IPS DF 6.9 (cell line): ENCODE measurements around the gene TP53I11.

ENCODE experiments used
- DNase-seq: peaks from one replicate; pipeline ENCODE4 v3.0.0-alpha.2; 2013; ENCODE audit warnings: low read depth, low spot score
- H3K27ac ChIP-seq: one replicate; pipeline ENCODE4 v1.5.1; 2013; ENCODE audit warnings: low read length, control low read depth
- H3K27me3 ChIP-seq: 2 replicates; pipeline ENCODE4 v1.6.1; 2013; ENCODE audit warnings: mild to moderate bottlenecking, low read length; ENCODE audit not compliant: control insufficient read depth, insufficient read depth
- H3K36me3 ChIP-seq: 2 replicates; pipeline ENCODE4 v1.6.1; 2013; ENCODE audit warnings: low read length; ENCODE audit not compliant: control insufficient read depth, insufficient read depth
- H3K4me1 ChIP-seq: 2 replicates; pipeline ENCODE4 v1.6.1; 2013; ENCODE audit warnings: low read length; ENCODE audit not compliant: control insufficient read depth, insufficient read depth
- H3K4me3 ChIP-seq: 2 replicates; pipeline ENCODE4 v1.5.1; 2013; ENCODE audit warnings: mild to moderate bottlenecking, low read length
- H3K9me3 ChIP-seq: 2 replicates; pipeline ENCODE4 v1.6.1; 2013; ENCODE audit warnings: low read length, inconsistent platforms; ENCODE audit not compliant: control insufficient read depth, insufficient read depth
- WGBS: extraction: QIAGEN DNeasy Blood & Tissue Kit; methylation state at CpG from one replicate; pipeline ENCODE4 v1.1.7; 2013; ENCODE audit warnings: mixed read lengths, missing lambda C conversion rate; ENCODE audit not compliant: insufficient read length, insufficient coverage; 5-methylcytosine and 5-hydroxymethylcytosine counted together

TP53I11 gene

GRCh38 chr11:44939673-44940395 is 10.8 kb downstream of the TP53I11 start:
- H3K27me3 ChIP-seq: no peaks in the 10 kb centered on the region
- no peaks in the 10 kb centered on the region for H3K9me3 ChIP-seq
- peaks cover 6% of the 10 kb centered on the region; the same call in 1 of the 2 replicates for H3K36me3 ChIP-seq
- WGBS: no CpG with 5 or more reads among the region's 22 CpGs
- H3K4me1 ChIP-seq: peaks cover 14% of the 10 kb centered on the region
- no peak for DNase-seq
- H3K27ac ChIP-seq: no peak overlapping the region
- no peak overlapping the region for H3K4me3 ChIP-seq

- no peaks in the 10 kb centered on the region for H3K9me3 ChIP-seq
- no CpG with 5 or more reads among the region's 19 CpGs for WGBS
- no peak overlapping the region for H3K4me3 ChIP-seq
- H3K36me3 ChIP-seq: peaks cover 6% of the 10 kb centered on the region; the same call in 1 of the 2 replicates
- peaks cover 8% of the 10 kb centered on the region for H3K4me1 ChIP-seq
- H3K27ac ChIP-seq: no peak overlapping the region
- no peak for DNase-seq
- H3K27me3 ChIP-seq: no peaks in the 10 kb centered on the region
Observed at GRCh38 chr11:44938066-44938691, 12.5 kb downstream of the TP53I11 start.

- no peaks in the 10 kb centered on the region for H3K27me3 ChIP-seq
- H3K9me3 ChIP-seq: no peaks in the 10 kb centered on the region
- H3K4me1 ChIP-seq: peaks cover 8% of the 10 kb centered on the region; the same call in 1 of the 2 replicates
- no peak for DNase-seq
- no peak overlapping the region for H3K4me3 ChIP-seq
- no CpG with 5 or more reads among the region's 12 CpGs for WGBS
- H3K27ac ChIP-seq: no peak overlapping the region
- peaks cover 6% of the 10 kb centered on the region; the same call in 1 of the 2 replicates for H3K36me3 ChIP-seq
Observed at GRCh38 chr11:44936951-44937543, 13.6 kb downstream of the TP53I11 start.

- peaks cover 3% of the 10 kb centered on the region; the same call in 1 of the 2 replicates for H3K36me3 ChIP-seq
- H3K9me3 ChIP-seq: no peaks in the 10 kb centered on the region
- H3K4me3 ChIP-seq: no peak overlapping the region
- H3K27ac ChIP-seq: no peak overlapping the region
- peak; percentile 84 for DNase-seq
- peaks cover 8% of the 10 kb centered on the region for H3K4me1 ChIP-seq
- no CpG with 5 or more reads among the region's 20 CpGs for WGBS
- no peaks in the 10 kb centered on the region for H3K27me3 ChIP-seq
Observed at GRCh38 chr11:44936525-44936924, 14.2 kb downstream of the TP53I11 start.

- no peak for DNase-seq
- Histone ChIP-seq H3K27ac (no peak overlapping the region), H3K9me3 (no peaks in the 10 kb centered on the region), H3K27me3 (no peaks in the 10 kb centered on the region), H3K4me1 (peaks cover 11% of the 10 kb centered on the region), H3K36me3 (peaks cover 3% of the 10 kb centered on the region; the same call in 1 of the 2 replicates), H3K4me3 (no peak overlapping the region)
- no CpG with 5 or more reads among the region's 13 CpGs for WGBS
Observed at GRCh38 chr11:44934735-44935250, 15.9 kb downstream of the TP53I11 start.

- peaks cover 11% of the 10 kb centered on the region for H3K4me1 ChIP-seq
- no peak for DNase-seq
- no CpG with 5 or more reads among the region's 2 CpGs for WGBS
Observed at GRCh38 chr11:44934110-44934509, 16.6 kb downstream of the TP53I11 start.

GRCh38 chr11:44931466-44931865 is 19.2 kb downstream of the TP53I11 start:
- Histone ChIP-seq H3K36me3 (peaks cover 3% of the 10 kb centered on the region; the same call in 1 of the 2 replicates), H3K4me3 (no peak overlapping the region), H3K27ac (no peak overlapping the region), H3K27me3 (no peaks in the 10 kb centered on the region), H3K9me3 (no peaks in the 10 kb centered on the region), H3K4me1 (peaks cover 6% of the 10 kb centered on the region)
- no peak for DNase-seq
- no CpG with 5 or more reads among the region's 3 CpGs for WGBS

More at GRCh38 chr11:44934110-44934509, 16.6 kb downstream of the TP53I11 start:
- Histone ChIP-seq H3K9me3 (no peaks in the 10 kb centered on the region), H3K27ac (no peak overlapping the region), H3K4me3 (no peak overlapping the region), H3K36me3 (peaks cover 3% of the 10 kb centered on the region; the same call in 1 of the 2 replicates), H3K27me3 (no peaks in the 10 kb centered on the region)

- Histone ChIP-seq H3K27me3 (no peaks in the 10 kb centered on the region), H3K9me3 (no peaks in the 10 kb centered on the region), H3K27ac (no peak overlapping the region), H3K4me3 (no peak overlapping the region), H3K4me1 (peaks cover 6% of the 10 kb centered on the region), H3K36me3 (peaks cover 3% of the 10 kb centered on the region; the same call in 1 of the 2 replicates)
- DNase-seq: no peak
- WGBS: no CpG with 5 or more reads among the region's 13 CpGs
Observed at GRCh38 chr11:44930588-44931302, 19.9 kb downstream of the TP53I11 start.

- no peaks in the 10 kb centered on the region for H3K27me3 ChIP-seq
- no peak for DNase-seq
- H3K9me3 ChIP-seq: no peaks in the 10 kb centered on the region
- H3K27ac ChIP-seq: no peak overlapping the region
- H3K4me1 ChIP-seq: peaks cover 6% of the 10 kb centered on the region
- H3K36me3 ChIP-seq: no peaks in the 10 kb centered on the region
- WGBS: no CpG with 5 or more reads among the region's 4 CpGs
- H3K4me3 ChIP-seq: no peak overlapping the region
Observed at GRCh38 chr11:44928816-44929215, 21.9 kb downstream of the TP53I11 start.

- DNase-seq: no peak
- Histone ChIP-seq H3K9me3 (no peaks in the 10 kb centered on the region), H3K36me3 (no peaks in the 10 kb centered on the region), H3K27ac (no peak overlapping the region), H3K4me1 (peaks cover 6% of the 10 kb centered on the region), H3K27me3 (no peaks in the 10 kb centered on the region), H3K4me3 (no peak overlapping the region)
- WGBS: no CpG with 5 or more reads among the region's 4 CpGs
Observed at GRCh38 chr11:44928144-44928543, 22.5 kb downstream of the TP53I11 start.
